Skin of body (tissue), 2 donors: ENCODE measurements around the gene OR5K3. TPM values are rescaled to one million over a fixed set of nuclear protein-coding genes. Genes with fewer than 3 reads are reported as not detected.
"Not testable (repeated sequence)": the region's sequence is repeated elsewhere in the genome, so short reads cannot be mapped to it uniquely, and the experiment has no call there.

Experiments
- DNase-seq: peaks from one replicate; lab custom pipeline; 2025; lab: John Stamatoyannopoulos, UW
- total RNA-seq: library from RNA; depleted of rRNA; stranded (reverse); fragments of >200 nt; gene quantifications from one replicate; pipeline ENCODE4 v1.2.3, GENCODE V29; 2014

Gene OR5K3, protein sequence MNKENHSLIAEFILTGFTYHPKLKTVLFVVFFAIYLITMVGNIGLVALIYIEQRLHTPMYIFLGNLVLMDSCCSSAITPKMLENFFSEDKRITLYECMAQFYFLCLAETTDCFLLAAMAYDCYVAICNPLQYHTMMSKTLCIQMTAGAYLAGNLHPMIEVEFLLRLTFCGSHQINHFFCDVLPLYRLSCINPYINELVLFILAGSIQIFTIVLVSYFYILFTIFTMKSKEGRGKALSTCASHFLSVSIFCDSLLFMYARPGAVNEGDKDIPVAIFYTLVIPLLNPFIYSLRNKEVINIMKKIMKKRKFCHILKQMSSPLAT
- total RNA-seq, result not detected

DNA sequence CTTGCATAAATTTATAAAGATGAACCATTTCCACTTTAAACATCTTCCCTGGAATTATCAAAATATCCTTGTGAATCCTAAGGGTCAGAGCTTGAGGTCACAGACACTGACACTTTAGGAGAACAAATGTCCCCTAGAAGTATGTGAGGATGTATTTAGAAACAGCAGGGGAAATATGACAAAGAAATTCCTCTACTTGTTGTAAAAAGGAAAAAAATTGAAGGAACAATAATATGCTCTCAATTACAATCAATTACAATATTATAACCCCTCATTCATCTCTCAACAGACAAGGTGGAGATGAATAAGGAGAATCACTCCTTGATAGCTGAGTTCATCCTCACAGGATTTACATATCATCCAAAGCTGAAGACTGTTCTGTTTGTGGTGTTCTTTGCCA is at the start of gene OR5K3:
OR5K3 (plus strand) TSS at position 301 of the 400 bp plus-strand sequence; CDS start at position 301, 0 bp downstream.
- DNase-seq, result no peak

DNA sequence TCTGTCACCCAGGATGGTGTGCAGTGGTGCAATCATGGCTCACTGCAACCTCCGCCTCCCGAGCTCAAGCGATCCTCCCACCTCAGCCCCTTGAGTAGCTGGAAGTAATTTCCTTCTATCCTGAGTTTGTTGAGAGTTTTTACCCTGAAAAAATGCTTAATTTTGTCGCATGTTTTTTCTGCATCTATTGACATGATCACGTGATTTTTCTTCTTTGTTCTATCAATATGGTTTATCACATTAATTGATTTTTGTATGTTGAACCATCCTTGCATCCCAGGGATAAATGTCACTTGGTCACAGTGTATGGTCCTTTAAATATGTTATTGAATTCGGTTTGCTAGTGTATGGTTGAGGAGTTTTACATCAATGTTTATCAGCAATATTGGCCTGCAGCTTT is 48.7 kb upstream of the OR5K3 start:
- DNase-seq, result no peak

- no peak for DNase-seq
Observed at GRCh38 chr3:98343647-98344507, 46.6 kb upstream of the OR5K3 start.

- no peak for DNase-seq
Observed at GRCh38 chr3:98350082-98350481, 40.4 kb upstream of the OR5K3 start.

DNA sequence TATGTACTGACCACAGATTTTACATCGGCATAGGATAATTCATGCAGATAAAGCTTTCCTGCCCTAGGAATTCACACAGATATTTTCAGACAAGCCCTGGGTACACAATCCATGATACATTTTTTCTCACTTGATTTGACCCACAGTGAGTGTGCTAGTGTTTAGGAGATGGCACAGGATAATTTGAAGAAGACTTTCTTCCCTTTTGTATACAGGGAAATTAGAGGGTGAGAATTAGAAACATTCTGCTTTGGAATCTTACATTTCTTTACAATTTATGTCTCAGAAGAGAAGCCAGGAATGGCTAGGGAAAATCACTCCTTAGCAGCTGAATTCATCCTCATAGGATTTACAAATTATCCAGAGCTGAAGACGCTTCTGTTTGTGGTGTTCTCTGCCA is 36.9 kb upstream of the OR5K3 start, which contains the start of gene OR5K4:
OR5K4 (plus strand) TSS at position 301 of the 400 bp plus-strand sequence; CDS start at position 301, 0 bp downstream.
- no peak for DNase-seq

GRCh38 chr3:98359250-98359649 is 31.2 kb upstream of the OR5K3 start:
- no peak for DNase-seq

DNA sequence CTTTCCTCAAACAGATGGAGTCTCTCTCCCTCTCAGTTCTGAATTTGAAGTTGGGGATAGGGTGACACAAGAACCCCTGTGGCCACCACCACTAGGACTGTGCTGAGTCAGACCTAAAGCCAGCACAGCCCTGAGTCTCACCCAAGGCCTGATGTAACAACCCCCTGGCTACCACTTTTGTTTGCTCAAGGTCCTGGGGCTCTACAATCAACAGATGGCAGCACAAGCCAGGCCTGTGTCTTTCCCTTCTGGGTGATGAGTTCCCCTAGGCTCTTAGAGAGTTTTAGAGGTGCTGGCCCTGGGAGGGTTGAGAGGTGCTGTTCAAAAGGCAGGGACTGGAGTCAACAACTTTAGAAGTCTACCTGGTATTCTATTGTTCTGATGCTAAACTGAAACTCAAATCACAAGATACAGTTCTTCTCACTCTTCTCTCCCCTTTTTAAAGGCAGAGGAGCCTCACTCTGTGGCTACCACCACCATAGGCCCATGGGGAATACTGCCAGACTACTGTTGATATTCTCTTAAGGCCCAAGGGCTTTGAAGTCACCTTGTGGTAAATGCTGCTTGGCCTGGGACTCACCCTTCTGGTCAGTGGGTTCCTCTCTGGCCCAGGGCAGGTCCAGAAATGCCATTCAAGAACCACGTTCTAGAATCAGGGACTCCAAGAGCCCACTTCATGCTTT is 30.3 kb upstream of the OR5K3 start:
- no peak for DNase-seq

GRCh38 chr3:98360681-98361080 is 29.8 kb upstream of the OR5K3 start:
- no peak for DNase-seq

GRCh38 chr3:98361289-98361688 is 29.2 kb upstream of the OR5K3 start:
- DNase-seq, result no peak

DNA sequence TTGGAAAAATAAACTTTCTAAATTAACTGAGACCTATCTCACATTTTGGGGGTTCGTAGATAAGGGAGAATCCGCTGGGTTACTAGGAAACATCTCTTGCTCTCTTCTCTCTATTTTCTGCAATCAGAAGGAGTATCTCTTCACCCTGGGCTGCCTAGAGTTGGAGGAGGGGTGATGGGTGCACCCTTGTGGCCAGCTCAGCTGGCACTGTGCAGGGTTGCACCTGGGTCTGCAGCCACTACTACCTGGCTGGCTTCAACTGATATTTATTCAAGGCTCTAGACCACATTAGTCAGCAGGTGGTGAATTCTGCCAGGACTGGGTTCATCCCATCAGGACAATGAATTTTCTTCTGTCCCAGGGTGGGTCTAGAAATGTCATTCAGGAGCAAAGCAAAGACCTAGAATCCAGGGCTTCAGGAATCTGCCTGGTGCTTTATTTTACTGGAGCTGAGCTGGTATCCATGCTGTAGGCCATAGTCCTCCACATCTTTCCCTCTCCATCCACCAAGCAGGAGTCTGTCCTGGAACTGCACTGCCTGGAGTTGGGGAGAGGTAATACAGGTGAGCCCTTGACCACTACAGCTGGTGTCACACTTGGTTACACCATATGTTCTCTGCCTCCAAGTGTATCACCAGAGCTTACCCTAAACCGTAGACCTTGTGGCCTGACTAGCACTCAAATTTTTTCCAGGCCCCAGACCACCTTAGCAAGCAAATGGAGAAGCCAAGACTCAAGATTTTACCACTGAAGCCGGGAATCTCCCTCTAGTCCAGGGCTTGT is 22.8 kb upstream of the OR5K3 start:
- DNase-seq, result no peak

- DNase-seq, result no peak
Observed at GRCh38 chr3:98371186-98371585, 19.3 kb upstream of the OR5K3 start.

GRCh38 chr3:98371853-98372252 is 18.6 kb upstream of the OR5K3 start:
- DNase-seq, result no peak

DNA sequence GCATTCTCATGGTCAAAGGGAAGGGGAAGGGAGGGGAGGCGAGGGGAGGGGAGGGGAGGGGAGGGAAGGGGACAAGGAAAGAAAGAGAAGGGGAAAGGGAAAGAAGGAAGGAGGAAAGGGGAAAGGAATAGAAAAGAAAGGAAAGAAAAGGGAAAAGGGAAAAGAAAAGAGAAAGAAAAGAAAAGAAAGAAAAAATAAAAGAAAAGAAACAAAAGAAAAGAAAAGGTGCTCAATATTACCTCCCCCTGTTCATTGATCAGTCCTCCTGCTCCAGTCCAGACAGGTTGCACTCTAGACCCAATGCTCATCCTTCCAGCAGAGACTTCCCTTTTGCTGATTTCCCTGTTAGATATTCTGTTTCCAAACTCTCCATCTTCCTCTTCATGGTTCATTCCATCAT is 18.0 kb upstream of the OR5K3 start:
- DNase-seq, result no peak

DNA sequence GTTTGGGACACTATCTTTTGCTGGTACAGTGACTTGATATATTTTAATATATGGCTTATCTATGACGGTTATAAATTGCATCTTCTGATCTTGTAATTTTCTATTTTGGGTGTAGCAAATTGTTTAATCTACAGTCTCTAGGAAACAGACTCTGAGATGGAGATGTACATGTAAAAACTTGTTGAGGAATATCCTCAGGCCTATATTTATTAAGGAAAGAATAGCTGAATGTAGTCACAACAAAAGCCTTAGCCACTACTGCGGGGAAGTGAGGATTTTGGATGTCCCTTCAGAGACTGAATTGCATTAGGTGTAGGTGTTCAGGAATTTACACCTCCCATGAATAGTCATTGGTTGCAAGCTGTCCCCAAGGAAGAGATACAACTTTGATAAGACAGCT is 13.8 kb upstream of the OR5K3 start:
- DNase-seq, result no peak

GRCh38 chr3:98388147-98388546 is 2.3 kb upstream of the OR5K3 start:
- DNase-seq, result no peak

GRCh38 chr3:98395101-98395500 is 4.6 kb downstream of the OR5K3 start:
- no peak for DNase-seq

DNA sequence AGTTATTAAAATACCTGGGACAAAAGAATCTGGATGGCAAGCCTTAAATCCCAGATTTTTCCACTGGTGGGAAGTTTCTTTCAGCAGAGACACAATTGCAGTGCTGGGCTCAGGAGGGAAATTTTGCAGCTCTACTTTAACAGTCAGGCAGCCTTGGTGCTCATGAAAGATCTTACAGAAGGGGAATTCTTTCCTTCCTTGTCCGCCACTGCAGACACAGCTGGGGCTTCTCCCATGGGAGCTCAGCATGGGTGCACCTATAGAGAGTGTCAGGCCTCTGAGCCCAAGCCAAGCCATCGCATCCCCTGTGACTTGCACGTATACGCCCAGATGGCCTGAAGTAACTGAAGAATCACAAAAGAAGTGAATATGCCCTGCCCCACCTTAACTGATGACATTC is 6.0 kb downstream of the OR5K3 start:
- DNase-seq, result not testable (repeated sequence)

DNA sequence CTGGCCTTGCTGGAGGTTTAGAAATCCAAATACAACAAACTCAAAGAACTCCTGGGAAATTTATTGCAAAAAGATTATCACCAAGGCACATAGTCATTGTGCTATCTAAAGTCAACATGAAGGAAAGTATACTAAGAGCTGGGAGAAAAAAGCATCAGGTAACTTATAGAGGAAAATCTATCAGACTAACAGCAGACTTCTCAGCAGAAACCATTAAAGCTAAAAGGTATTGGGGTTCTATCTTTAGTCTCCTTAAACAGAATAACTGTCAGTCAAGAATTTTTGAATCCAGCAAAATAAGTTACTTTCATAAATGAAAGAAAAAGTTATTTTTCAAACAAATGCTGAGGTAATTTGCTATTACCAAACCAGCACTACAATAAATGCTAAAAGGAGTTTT is 8.0 kb downstream of the OR5K3 start:
- DNase-seq, result no peak

DNA sequence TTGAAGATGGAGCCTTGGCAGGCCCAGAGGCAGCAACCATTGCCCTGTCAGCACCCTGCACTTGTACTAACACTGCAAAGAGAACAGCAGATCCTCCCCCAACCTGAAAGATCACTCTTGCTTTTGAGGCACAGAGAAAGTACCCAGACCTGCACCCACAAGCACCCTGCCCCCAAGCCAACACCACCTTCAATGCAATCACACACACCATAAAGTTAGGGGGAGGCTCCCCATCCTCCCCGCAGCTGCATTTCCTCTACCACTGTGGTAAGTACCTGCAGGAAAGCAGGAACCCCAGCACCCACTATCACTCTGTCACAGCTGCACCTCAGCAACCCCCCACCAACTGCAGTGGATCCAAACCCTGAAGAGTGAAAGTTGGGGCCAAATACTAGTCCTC is 12.0 kb downstream of the OR5K3 start:
- no peak for DNase-seq

DNA sequence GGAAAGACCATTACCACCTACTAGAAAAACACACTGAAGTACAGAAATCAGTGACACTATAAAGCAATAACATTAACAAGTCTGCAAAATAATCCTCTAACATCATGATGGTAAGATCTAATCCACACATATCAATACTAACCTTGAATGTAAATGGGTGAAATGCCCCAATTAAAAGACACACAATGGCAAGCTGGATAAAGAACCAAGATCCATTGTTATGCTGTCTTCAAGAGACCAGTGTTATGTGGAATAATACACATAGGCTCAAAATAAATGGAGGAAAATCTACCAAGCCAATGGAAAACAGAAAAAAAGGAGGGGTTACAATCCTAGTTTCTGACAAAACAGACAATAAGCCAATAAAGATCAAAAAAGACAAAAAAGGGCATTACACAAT is 13.5 kb downstream of the OR5K3 start:
- DNase-seq, result no peak

DNA sequence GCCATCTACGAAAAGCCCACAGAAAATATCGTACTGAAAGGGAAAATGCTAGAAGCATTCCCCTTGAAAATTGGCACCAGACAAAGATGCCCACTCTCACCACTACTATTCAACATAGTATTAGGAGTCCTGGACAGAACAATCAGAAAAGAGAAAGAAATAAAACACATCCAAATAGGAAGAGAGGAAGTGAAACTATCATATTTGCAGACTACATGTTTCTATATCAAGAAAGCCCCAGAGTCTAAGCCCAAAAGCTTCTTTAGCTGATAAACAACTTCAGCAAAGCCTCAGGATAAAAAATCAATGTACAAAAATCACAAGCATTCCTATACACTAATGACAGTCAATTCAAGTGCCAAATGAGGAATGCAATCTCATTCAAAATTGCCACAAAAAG is 15.6 kb downstream of the OR5K3 start:
- no peak for DNase-seq
